GM12892 (cell line): ENCODE measurements around the gene TLR5.

Experiments
- POLR2A ChIP-seq: IDR thresholded peaks from 2 replicates; pipeline ENCODE4 v1.6.1; 2011; ENCODE audit warnings: low read depth, low read length, control low read depth
- TAF1 ChIP-seq: IDR thresholded peaks from 2 replicates; pipeline ENCODE4 v1.6.1; 2011; ENCODE audit warnings: low read depth, mild to moderate bottlenecking, control low read depth, low read length, borderline replicate concordance

DNA sequence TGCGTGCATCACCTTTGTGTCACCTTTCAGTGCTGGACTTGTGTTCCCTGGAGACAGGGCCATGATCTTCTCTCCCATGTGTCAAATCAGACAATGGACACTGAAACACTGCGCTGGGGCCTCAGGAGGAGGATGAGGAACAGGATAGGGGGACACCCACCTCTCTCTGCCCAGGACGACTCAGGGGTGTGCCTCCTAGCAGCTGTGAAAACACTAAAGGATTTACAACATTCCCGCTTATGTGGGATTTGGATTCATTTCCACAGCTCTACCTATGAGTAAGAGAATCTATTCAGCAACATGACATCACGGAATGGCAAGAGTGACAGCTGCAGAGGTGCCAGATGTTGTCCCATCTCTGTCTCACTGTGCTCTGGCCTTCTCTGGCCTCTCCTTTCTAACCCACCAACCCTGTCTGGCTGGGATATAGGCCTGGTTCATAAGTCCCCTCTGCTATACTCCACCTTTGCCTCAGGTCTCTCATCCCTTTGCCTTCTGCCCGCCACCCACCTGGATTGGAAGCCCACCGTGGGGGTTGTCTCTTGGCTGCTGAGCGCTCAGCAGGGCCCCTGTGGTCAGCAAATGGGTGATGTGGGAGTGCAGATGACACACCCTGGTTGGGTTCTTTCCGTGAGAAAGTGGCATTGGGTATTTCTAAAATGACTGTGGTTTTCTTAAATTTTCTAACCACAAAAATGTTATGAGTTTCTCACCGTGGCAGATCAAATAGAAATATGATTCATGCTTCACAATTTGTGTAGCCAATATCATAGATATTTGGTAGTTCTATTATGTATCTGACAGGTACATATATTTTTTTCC lies 47.1 kb upstream of the TLR5 start:
- no peak for TF ChIP-seq POLR2A
- no peak for TF ChIP-seq TAF1
